ENCODE measurements around the gene PEX5L.

PEX5L gene

DNA sequence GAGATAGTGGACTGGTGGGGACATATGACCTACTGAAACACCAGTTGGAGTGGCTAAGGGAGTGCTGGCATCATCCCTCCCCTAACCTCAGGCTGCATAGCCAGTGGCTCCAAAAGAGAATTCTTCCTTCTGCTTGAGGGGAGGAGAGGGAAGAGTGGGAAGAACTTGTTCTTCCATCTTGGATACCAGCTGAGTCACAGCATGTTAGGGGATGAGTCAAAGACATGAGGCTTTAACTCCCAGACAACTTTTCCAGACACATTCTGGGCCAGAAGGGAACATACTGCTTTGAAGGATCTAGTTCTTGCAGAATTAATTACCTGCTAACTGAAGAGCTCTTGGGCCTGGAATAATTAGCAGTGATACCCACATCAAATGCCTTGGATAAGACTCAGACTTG lies 36.8 kb upstream of the PEX5L start:
- no peaks in the 10 kb centered on the region for H3K27me3 ChIP-seq (ENCODE audit: insufficient read depth, low read depth)
- H4K20me1 ChIP-seq (ENCODE audit: insufficient read depth) = no peaks in the 10 kb centered on the region
- H3K9ac ChIP-seq = no peak overlapping the region
- H3K4me3 ChIP-seq (IDR thresholded peaks at IDR 0.05; ENCODE audit: insufficient read depth, low read depth, low read length) = no peak overlapping the region
- H2AFZ ChIP-seq (ENCODE audit: low read depth) = no peak overlapping the region
- TF ChIP-seq, protein P1, sequence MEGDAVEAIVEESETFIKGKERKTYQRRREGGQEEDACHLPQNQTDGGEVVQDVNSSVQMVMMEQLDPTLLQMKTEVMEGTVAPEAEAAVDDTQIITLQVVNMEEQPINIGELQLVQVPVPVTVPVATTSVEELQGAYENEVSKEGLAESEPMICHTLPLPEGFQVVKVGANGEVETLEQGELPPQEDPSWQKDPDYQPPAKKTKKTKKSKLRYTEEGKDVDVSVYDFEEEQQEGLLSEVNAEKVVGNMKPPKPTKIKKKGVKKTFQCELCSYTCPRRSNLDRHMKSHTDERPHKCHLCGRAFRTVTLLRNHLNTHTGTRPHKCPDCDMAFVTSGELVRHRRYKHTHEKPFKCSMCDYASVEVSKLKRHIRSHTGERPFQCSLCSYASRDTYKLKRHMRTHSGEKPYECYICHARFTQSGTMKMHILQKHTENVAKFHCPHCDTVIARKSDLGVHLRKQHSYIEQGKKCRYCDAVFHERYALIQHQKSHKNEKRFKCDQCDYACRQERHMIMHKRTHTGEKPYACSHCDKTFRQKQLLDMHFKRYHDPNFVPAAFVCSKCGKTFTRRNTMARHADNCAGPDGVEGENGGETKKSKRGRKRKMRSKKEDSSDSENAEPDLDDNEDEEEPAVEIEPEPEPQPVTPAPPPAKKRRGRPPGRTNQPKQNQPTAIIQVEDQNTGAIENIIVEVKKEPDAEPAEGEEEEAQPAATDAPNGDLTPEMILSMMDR (conservative IDR thresholded peaks at IDR 0.05; ENCODE audit: low read depth, low read length) = no peak
- no peaks in the 10 kb centered on the region for H3K79me2 ChIP-seq (ENCODE audit: insufficient read depth, low read depth)
- H3K4me2 ChIP-seq = no peak overlapping the region
- no peaks in the 10 kb centered on the region for H3K36me3 ChIP-seq (ENCODE audit: insufficient read depth)
- no peaks in the 10 kb centered on the region for H3K4me1 ChIP-seq (ENCODE audit: low read depth, poor library complexity, severe bottlenecking)
- no peak overlapping the region for H3K27ac ChIP-seq

DNA sequence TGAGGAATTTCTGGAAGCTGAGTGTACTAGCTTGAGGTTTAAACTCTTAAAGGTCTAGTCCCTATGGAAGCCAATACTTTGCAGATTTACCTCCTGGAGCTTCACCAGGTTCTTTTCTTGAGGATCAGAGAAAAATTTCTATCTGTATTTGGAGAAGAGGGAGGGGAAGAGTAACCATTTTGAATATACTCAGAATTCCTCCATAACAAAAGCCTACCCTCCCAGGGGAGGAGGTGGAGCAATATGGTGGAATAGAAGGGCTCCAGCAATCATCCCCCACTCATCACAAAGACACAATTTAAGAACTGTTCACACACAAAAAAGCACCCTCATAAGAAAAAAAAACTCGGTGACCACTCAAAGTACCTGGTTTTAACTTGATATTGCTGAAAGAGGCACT lies 36.0 kb upstream of the PEX5L start:
- TF ChIP-seq, protein P1 (conservative IDR thresholded peaks at IDR 0.05; ENCODE audit: low read depth, low read length) = no peak
- Histone ChIP-seq H2AFZ (ENCODE audit: low read depth) (no peak overlapping the region), H3K4me2 (no peak overlapping the region)

DNA sequence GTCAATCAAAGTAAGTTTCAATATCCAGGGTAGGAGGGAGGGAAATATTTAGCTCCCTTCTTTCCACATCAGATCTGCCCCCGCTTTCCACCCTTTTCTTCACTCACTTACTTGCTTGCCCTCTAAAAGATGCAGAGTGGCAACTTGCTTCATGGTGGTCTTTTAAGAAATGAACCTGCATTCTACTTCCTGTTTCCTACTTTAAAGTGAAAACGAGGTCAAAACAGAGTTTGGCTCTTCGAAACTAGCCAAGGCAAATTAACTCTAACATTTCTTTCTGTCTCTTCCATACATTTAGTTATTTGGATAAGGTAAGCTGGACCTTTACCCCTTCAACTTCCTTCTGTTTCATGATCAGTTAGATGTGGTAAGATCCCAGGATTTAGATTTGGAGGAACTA lies 34.2 kb upstream of the PEX5L start:
- no peak overlapping the region for H3K4me2 ChIP-seq
- no peak overlapping the region for H2AFZ ChIP-seq (ENCODE audit: low read depth)
- H3K27me3 ChIP-seq (ENCODE audit: insufficient read depth, low read depth) = no peaks in the 10 kb centered on the region
- no peaks in the 10 kb centered on the region for H4K20me1 ChIP-seq (ENCODE audit: insufficient read depth)
- no peaks in the 10 kb centered on the region for H3K36me3 ChIP-seq (ENCODE audit: insufficient read depth)
- no peak overlapping the region for H3K4me3 ChIP-seq (IDR thresholded peaks at IDR 0.05; ENCODE audit: insufficient read depth, low read depth, low read length)
- TF ChIP-seq, protein P1 (conservative IDR thresholded peaks at IDR 0.05; ENCODE audit: low read depth, low read length) = no peak
- H3K4me1 ChIP-seq (ENCODE audit: low read depth, poor library complexity, severe bottlenecking) = no peaks in the 10 kb centered on the region
- H3K27ac ChIP-seq = no peak overlapping the region
- no peaks in the 10 kb centered on the region for H3K79me2 ChIP-seq (ENCODE audit: insufficient read depth, low read depth)
- no peak overlapping the region for H3K9ac ChIP-seq

More for the DNA sequence above, 36.0 kb upstream of the PEX5L start:
- Histone ChIP-seq H3K4me3 (IDR thresholded peaks at IDR 0.05; ENCODE audit: insufficient read depth, low read depth, low read length) (no peak overlapping the region), H4K20me1 (ENCODE audit: insufficient read depth) (no peaks in the 10 kb centered on the region), H3K27ac (no peak overlapping the region), H3K27me3 (ENCODE audit: insufficient read depth, low read depth) (no peaks in the 10 kb centered on the region), H3K9ac (no peak overlapping the region), H3K36me3 (ENCODE audit: insufficient read depth) (no peaks in the 10 kb centered on the region), H3K4me1 (ENCODE audit: low read depth, poor library complexity, severe bottlenecking) (no peaks in the 10 kb centered on the region), H3K79me2 (ENCODE audit: insufficient read depth, low read depth) (no peaks in the 10 kb centered on the region)

DNA sequence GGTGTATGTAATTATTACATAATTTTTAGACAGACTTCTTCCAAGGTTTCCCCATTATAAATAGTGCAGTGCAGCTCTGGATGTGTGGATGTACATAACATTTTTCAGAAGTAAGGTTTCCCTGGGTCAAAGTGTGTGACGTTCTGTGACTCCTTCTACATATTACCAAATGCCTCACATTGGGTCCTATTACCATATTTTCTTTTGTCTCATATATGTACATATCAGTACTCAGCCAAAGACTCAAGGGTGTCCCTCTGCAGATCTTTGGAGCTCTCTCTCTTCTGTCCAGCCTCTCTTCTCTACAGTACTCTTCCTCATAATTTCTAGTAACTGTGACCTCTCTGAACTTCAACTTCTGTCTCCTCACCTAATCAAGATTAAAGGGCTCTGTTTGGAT lies 31.3 kb upstream of the PEX5L start:
- H3K9ac ChIP-seq = no peak overlapping the region
- H4K20me1 ChIP-seq (ENCODE audit: insufficient read depth) = no peaks in the 10 kb centered on the region
- H3K4me3 ChIP-seq (IDR thresholded peaks at IDR 0.05; ENCODE audit: insufficient read depth, low read depth, low read length) = no peak overlapping the region
- no peaks in the 10 kb centered on the region for H3K79me2 ChIP-seq (ENCODE audit: insufficient read depth, low read depth)
- no peaks in the 10 kb centered on the region for H3K27me3 ChIP-seq (ENCODE audit: insufficient read depth, low read depth)
- H3K27ac ChIP-seq = no peak overlapping the region
- H3K4me2 ChIP-seq = no peak overlapping the region
- H2AFZ ChIP-seq (ENCODE audit: low read depth) = no peak overlapping the region
- TF ChIP-seq, protein P1 (conservative IDR thresholded peaks at IDR 0.05; ENCODE audit: low read depth, low read length) = no peak
- H3K36me3 ChIP-seq (ENCODE audit: insufficient read depth) = no peaks in the 10 kb centered on the region
- H3K4me1 ChIP-seq (ENCODE audit: low read depth, poor library complexity, severe bottlenecking) = no peaks in the 10 kb centered on the region

Data from KMS-11 (cell line).